H9 (cell line): ENCODE results near the gene ZCCHC4. TPM values are rescaled to one million over a fixed set of nuclear protein-coding genes. Genes with fewer than 3 reads are reported as not detected.
"Not testable (repeated sequence)": the region's sequence is repeated elsewhere in the genome, so short reads cannot be mapped to it uniquely, and the experiment has no call there.

Experiments
- DNase-seq: peaks from one replicate; pipeline ENCODE4 v3.0.0-alpha.2; 2017
- H2AFZ ChIP-seq: one replicate; pipeline ENCODE4 v1.6.1; 2013; ENCODE audit warnings: mild to moderate bottlenecking, low read length, control low read depth, moderate library complexity
- H2AK5ac ChIP-seq: 2 replicates; pipeline ENCODE4 v1.6.1; 2013; ENCODE audit warnings: low read length, control low read depth, mixed read lengths; ENCODE audit not compliant: insufficient read length
- H2BK120ac ChIP-seq: one replicate; pipeline ENCODE4 v1.6.1; 2013; ENCODE audit warnings: low read depth, mild to moderate bottlenecking, low read length, control low read depth, inconsistent platforms; ENCODE audit not compliant: poor library complexity, severe bottlenecking
- H2BK12ac ChIP-seq: 2 replicates; pipeline ENCODE4 v1.6.1; 2013; ENCODE audit warnings: low read length, control low read depth, mixed read lengths, low read depth; ENCODE audit not compliant: insufficient read length
- H2BK15ac ChIP-seq: 2 replicates; pipeline ENCODE4 v1.6.1; 2013; ENCODE audit warnings: low read depth, low read length, control low read depth
- H2BK20ac ChIP-seq: one replicate; pipeline ENCODE4 v1.6.1; 2013; ENCODE audit warnings: low read depth, mild to moderate bottlenecking, low read length, control low read depth, inconsistent platforms; ENCODE audit not compliant: poor library complexity, severe bottlenecking
- H2BK5ac ChIP-seq: 2 replicates; pipeline ENCODE4 v1.6.1; 2013; ENCODE audit warnings: low read length, control low read depth, mixed read lengths; ENCODE audit not compliant: insufficient read length
- H3K14ac ChIP-seq: 2 replicates; pipeline ENCODE4 v1.6.1; 2013; ENCODE audit warnings: low read length, control low read depth; ENCODE audit not compliant: insufficient read depth
- H3K18ac ChIP-seq: 2 replicates; pipeline ENCODE4 v1.6.1; 2013; ENCODE audit warnings: low read depth, mild to moderate bottlenecking, mixed read lengths, low read length, control low read depth; ENCODE audit not compliant: insufficient read length
- H3K23ac ChIP-seq: 2 replicates; pipeline ENCODE4 v1.6.1; 2013; ENCODE audit warnings: low read length, control low read depth, mixed read lengths, low read depth; ENCODE audit not compliant: insufficient read length
- H3K23me2 ChIP-seq: 2 replicates; pipeline ENCODE4 v1.6.1; 2013; ENCODE audit warnings: low read depth, mild to moderate bottlenecking, mixed read lengths, low read length, control low read depth; ENCODE audit not compliant: insufficient read length, poor library complexity, severe bottlenecking
- H3K27ac ChIP-seq: 2 replicates; pipeline ENCODE4 v1.5.1; 2013; ENCODE audit warnings: low read length, control low read depth, mixed read lengths, low read depth; ENCODE audit not compliant: insufficient read length
- H3K27me3 ChIP-seq: 2 replicates; pipeline ENCODE4 v1.6.1; 2013; ENCODE audit warnings: low read length, control low read depth, inconsistent platforms; ENCODE audit not compliant: insufficient read depth
- H3K4ac ChIP-seq: 2 replicates; pipeline ENCODE4 v1.6.1; 2013; ENCODE audit warnings: low read depth, mild to moderate bottlenecking, control low read depth, inconsistent platforms, low read length, moderate library complexity
- H3K4me1 ChIP-seq: 2 replicates; pipeline ENCODE4 v1.6.1; 2013; ENCODE audit warnings: low read length, control low read depth, inconsistent platforms; ENCODE audit not compliant: insufficient read depth
- H3K4me2 ChIP-seq: 2 replicates; pipeline ENCODE4 v1.6.1; 2013; ENCODE audit warnings: low read length, control low read depth, mixed read lengths; ENCODE audit not compliant: insufficient read length, insufficient read depth
- H3K56ac ChIP-seq: 2 replicates; pipeline ENCODE4 v1.6.1; 2013; ENCODE audit warnings: low read depth, mild to moderate bottlenecking, mixed read lengths, low read length, control low read depth; ENCODE audit not compliant: insufficient read length
- H3K79me1 ChIP-seq: 2 replicates; pipeline ENCODE4 v1.6.1; 2013; ENCODE audit warnings: low read depth, mild to moderate bottlenecking, moderate library complexity, low read length, control low read depth, inconsistent platforms; ENCODE audit not compliant: insufficient read depth, poor library complexity, severe bottlenecking
- H3K79me2 ChIP-seq: 2 replicates; pipeline ENCODE4 v1.6.1; 2013; ENCODE audit warnings: low read length, control low read depth, inconsistent platforms; ENCODE audit not compliant: insufficient read depth
- H3K9ac ChIP-seq: 2 replicates; pipeline ENCODE4 v1.6.1; 2013; ENCODE audit warnings: low read length, control low read depth, mixed read lengths; ENCODE audit not compliant: insufficient read length; ENCODE audit errors: extremely low read depth
- H3K9me3 ChIP-seq: one replicate; pipeline ENCODE4 v1.6.1; 2013; ENCODE audit warnings: low read depth, low read length, inconsistent platforms; ENCODE audit not compliant: control insufficient read depth
- H3T11ph ChIP-seq: one replicate; pipeline ENCODE4 v1.6.1; 2013; ENCODE audit warnings: mild to moderate bottlenecking, low read length, control low read depth, inconsistent platforms
- H4K20me1 ChIP-seq: one replicate; pipeline ENCODE4 v1.6.1; 2013; ENCODE audit not compliant: control insufficient read depth, insufficient read length, insufficient read depth
- H4K5ac ChIP-seq: 2 replicates; pipeline ENCODE4 v1.6.1; 2013; ENCODE audit warnings: low read depth, mild to moderate bottlenecking, mixed read lengths, low read length, control low read depth; ENCODE audit not compliant: insufficient read length
- H4K8ac ChIP-seq: replicated peaks from 2 replicates; pipeline ENCODE4 v1.6.1; 2013; ENCODE audit warnings: low read length, control low read depth, mixed read lengths, low read depth; ENCODE audit not compliant: insufficient read length
- H4K91ac ChIP-seq: 2 replicates; pipeline ENCODE4 v1.6.1; 2013; ENCODE audit warnings: low read depth, mild to moderate bottlenecking, moderate library complexity, mixed read lengths, low read length, control low read depth; ENCODE audit not compliant: insufficient read length
- H3K27ac Mint-ChIP-seq, 3 experiments: 2 replicates in 2 of 3; 3 replicates in 1 of 3; pipeline ENCODE4 v1.8.0; 2020 to 2021; ENCODE audit warnings: mixed read lengths in 3 of 3, mild to moderate bottlenecking in 1 of 3, moderate library complexity in 1 of 3
- H3K27me3 Mint-ChIP-seq: 2 replicates; pipeline ENCODE4 v1.8.0; 2021; ENCODE audit warnings: low read depth, mild to moderate bottlenecking, moderate library complexity, mixed read lengths
- H3K36me3 Mint-ChIP-seq, 3 experiments: 2 replicates in 2 of 3; 3 replicates in 1 of 3; pipeline ENCODE4 v1.8.0; 2020 to 2021; ENCODE audit warnings: low read depth in 3 of 3, mixed read lengths in 3 of 3; ENCODE audit not compliant: insufficient read depth in 1 of 3
- H3K4me1 Mint-ChIP-seq, 2 experiments: 2 replicates each; pipeline ENCODE4 v1.8.0; 2020; ENCODE audit warnings: mixed read lengths in 2 of 2
- H3K4me3 Mint-ChIP-seq, 2 experiments: 2 replicates in 1 of 2; 3 replicates in 1 of 2; pipeline ENCODE4 v1.8.0; 2020 to 2021; ENCODE audit warnings: mild to moderate bottlenecking in 2 of 2, mixed read lengths in 2 of 2, moderate library complexity in 1 of 2
- H3K9me3 Mint-ChIP-seq, 2 experiments: 2 replicates in 1 of 2; 3 replicates in 1 of 2; pipeline ENCODE4 v1.8.0; 2020; ENCODE audit warnings: mild to moderate bottlenecking in 2 of 2, mixed read lengths in 2 of 2, moderate library complexity in 1 of 2
- WGBS: extraction: QIAGEN DNeasy Blood & Tissue Kit; methylation state at CpG from one replicate; pipeline ENCODE4 v1.1.7; 2013; ENCODE audit warnings: missing lambda C conversion rate, low lambda C conversion rate, mixed read lengths; ENCODE audit not compliant: insufficient read length; ENCODE audit errors: extremely low coverage; 5-methylcytosine and 5-hydroxymethylcytosine counted together
- total RNA-seq: library from RNA; stranded (reverse); gene quantifications from 2 replicates; pipeline ENCODE4 v1.2.1, GENCODE V29; 2021
- TF ChIP-seq, protein P1 (sequence below): fragments of 200-600 bp; sonication (generic); conservative IDR thresholded peaks from 3 replicates; pipeline ENCODE4 v1.8.0; 2021; ENCODE audit warnings: antibody characterized with exemption, mild to moderate bottlenecking

The ZCCHC4 gene
- total RNA-seq, 1 experiment from 2014 or later: 6.8 TPM

GRCh38 chr4:25321703-25322102, 9.1 kb downstream of the ZCCHC4 start:
- no CpG with 5 or more reads among the region's 3 CpGs for WGBS
- H3K56ac ChIP-seq: no peak overlapping the region
- H3K27ac ChIP-seq: no peak overlapping the region
- H2BK20ac ChIP-seq: no peak overlapping the region
- H4K8ac ChIP-seq: no peak overlapping the region
- no peak overlapping the region for H3K23ac ChIP-seq
- no peaks in the 10 kb centered on the region for H3K4me1 ChIP-seq
- no peak overlapping the region for H3T11ph ChIP-seq
- Mint-ChIP-seq H3K27me3 (no peaks in the 10 kb centered on the region), H3K4me1 (peaks cover 0 to 3% of the 10 kb centered on the region in 2 experiments; a peak in 1 of 4 replicates), H3K4me3 (no peak overlapping the region; a peak in 1 of 5 replicates), H3K36me3 (peaks cover 0 to 11% (median 2%) of the 10 kb centered on the region in 3 experiments; a peak in 5 of 7 replicates), H3K9me3 (no peaks in the 10 kb centered on the region), H3K27ac (no peak overlapping the region)
- no peak overlapping the region for H3K4ac ChIP-seq
- no peak overlapping the region for H2BK120ac ChIP-seq
- no peak overlapping the region for H3K4me2 ChIP-seq
- H2BK5ac ChIP-seq: no peak overlapping the region
- H3K9me3 ChIP-seq: no peaks in the 10 kb centered on the region
- no peak overlapping the region for H4K91ac ChIP-seq
- H2BK12ac ChIP-seq: no peak overlapping the region
- H2AK5ac ChIP-seq: no peak overlapping the region
- no peak overlapping the region for H2AFZ ChIP-seq
- no peak overlapping the region for H3K18ac ChIP-seq
- no peaks in the 10 kb centered on the region for H3K79me2 ChIP-seq
- no peaks in the 10 kb centered on the region for H3K23me2 ChIP-seq
- no peak overlapping the region for H2BK15ac ChIP-seq
- no peaks in the 10 kb centered on the region for H4K20me1 ChIP-seq
- no peaks in the 10 kb centered on the region for H3K79me1 ChIP-seq
- no peaks in the 10 kb centered on the region for H3K27me3 ChIP-seq
- H4K5ac ChIP-seq: no peak overlapping the region
- H3K9ac ChIP-seq: no peak overlapping the region
- TF ChIP-seq, protein P1, sequence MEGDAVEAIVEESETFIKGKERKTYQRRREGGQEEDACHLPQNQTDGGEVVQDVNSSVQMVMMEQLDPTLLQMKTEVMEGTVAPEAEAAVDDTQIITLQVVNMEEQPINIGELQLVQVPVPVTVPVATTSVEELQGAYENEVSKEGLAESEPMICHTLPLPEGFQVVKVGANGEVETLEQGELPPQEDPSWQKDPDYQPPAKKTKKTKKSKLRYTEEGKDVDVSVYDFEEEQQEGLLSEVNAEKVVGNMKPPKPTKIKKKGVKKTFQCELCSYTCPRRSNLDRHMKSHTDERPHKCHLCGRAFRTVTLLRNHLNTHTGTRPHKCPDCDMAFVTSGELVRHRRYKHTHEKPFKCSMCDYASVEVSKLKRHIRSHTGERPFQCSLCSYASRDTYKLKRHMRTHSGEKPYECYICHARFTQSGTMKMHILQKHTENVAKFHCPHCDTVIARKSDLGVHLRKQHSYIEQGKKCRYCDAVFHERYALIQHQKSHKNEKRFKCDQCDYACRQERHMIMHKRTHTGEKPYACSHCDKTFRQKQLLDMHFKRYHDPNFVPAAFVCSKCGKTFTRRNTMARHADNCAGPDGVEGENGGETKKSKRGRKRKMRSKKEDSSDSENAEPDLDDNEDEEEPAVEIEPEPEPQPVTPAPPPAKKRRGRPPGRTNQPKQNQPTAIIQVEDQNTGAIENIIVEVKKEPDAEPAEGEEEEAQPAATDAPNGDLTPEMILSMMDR: no peak
- DNase-seq: no peak
- no peak overlapping the region for H3K14ac ChIP-seq

DNA sequence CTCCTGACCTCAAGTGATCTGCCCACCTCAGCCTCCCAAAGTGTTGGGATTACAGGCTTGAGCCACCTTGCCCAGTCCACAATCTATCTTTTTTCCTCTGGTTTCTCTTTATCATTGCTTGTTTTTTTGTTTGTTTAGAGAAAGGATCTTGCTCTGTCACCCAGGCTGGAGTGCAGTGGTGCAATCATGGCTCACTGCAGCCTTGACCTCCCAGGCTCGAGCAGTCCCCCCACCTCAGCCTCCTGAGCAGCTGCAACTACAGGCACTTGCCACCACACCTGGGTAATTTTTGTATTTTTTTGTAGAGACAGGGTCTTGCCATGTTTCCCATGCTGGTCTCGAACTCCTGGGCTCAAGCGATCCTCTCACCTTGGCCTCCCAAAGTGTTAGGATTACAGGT, 15.9 kb downstream of the ZCCHC4 start:
- H2BK20ac ChIP-seq, H2BK12ac ChIP-seq, H2BK5ac ChIP-seq, H3K56ac ChIP-seq, H2AK5ac ChIP-seq, H3K4me1 Mint-ChIP-seq, H2BK15ac ChIP-seq, H3K4me3 Mint-ChIP-seq, H3K36me3 Mint-ChIP-seq, H3K79me2 ChIP-seq, H3K27me3 Mint-ChIP-seq, H3K9me3 Mint-ChIP-seq, H3K27me3 ChIP-seq, DNase-seq, H3K27ac ChIP-seq, H4K20me1 ChIP-seq, H4K8ac ChIP-seq, H4K91ac ChIP-seq, H2AFZ ChIP-seq, H3K4ac ChIP-seq, H3K23me2 ChIP-seq, H4K5ac ChIP-seq, H3T11ph ChIP-seq, H3K18ac ChIP-seq, H3K4me1 ChIP-seq, H3K79me1 ChIP-seq, H3K9me3 ChIP-seq, H2BK120ac ChIP-seq, H3K9ac ChIP-seq, H3K14ac ChIP-seq, H3K23ac ChIP-seq, H3K4me2 ChIP-seq: not testable (repeated sequence)
- no CpG with 5 or more reads among the region's 3 CpGs for WGBS
- H3K27ac Mint-ChIP-seq: peak overlapping the region in 2 of 3 experiments; percentile 34 to 62; a peak in 2 of 7 replicates
